SK-N-SH (cell line): ENCODE data around the gene SURF1. TPM values are rescaled to one million over a fixed set of nuclear protein-coding genes. Genes with fewer than 3 reads are reported as not detected.

ENCODE experiments used
- CTCF ChIA-PET: fragments of 300-600, 350-600 bp; formaldehyde crosslinking; extraction: SDS; loops from one replicate; lab custom pipeline; 2021; lab: Yijun Ruan, JAX
- POLR2A ChIA-PET: fragments of 350-600 bp; sonication (Branson Sonifier 250); formaldehyde crosslinking; extraction: SDS; loops from one replicate; lab custom pipeline; 2020; ENCODE audit warnings: antibody characterized with exemption, inconsistent platforms; lab: Yijun Ruan, JAX
- DNase-seq: peaks from one replicate; pipeline ENCODE4 v3.0.0; 2012
- H2AFZ ChIP-seq: fragments of 200-600 bp; sonication (generic); 2 replicates; pipeline ENCODE4 v1.8.1; 2016; ENCODE audit warnings: antibody characterized with exemption, mild to moderate bottlenecking, low read depth
- H3F3A ChIP-seq: fragments of 200-600 bp; sonication (generic); replicated peaks from 2 replicates; pipeline ENCODE3; 2016; ENCODE audit warnings: antibody characterized with exemption, mild to moderate bottlenecking; ENCODE audit not compliant: insufficient read depth
- H3K27ac ChIP-seq, 2 experiments: fragments of 200-500 bp in 1 of 2; fragments of 200-600 bp in 1 of 2; sonication (Bioruptor generic) in 1 of 2; sonication (generic), shearing (Covaris generic) in 1 of 2; 2 replicates each; pipeline versions ENCODE4 v1.5.1 to v1.6.1; 2014 to 2016; ENCODE audit warnings: low read depth in 2 of 2, inconsistent platforms in 1 of 2, low read length in 1 of 2, mild to moderate bottlenecking in 1 of 2, mixed read lengths in 1 of 2
- H3K27me3 ChIP-seq: fragments of 200-600 bp; sonication (generic), shearing (Covaris generic); 2 replicates; pipeline ENCODE4 v1.6.1; 2016; ENCODE audit warnings: mixed run types; ENCODE audit not compliant: insufficient read depth
- H3K36me3 ChIP-seq, 2 experiments: fragments of 200-500 bp in 1 of 2; fragments of 200-600 bp in 1 of 2; sonication (Bioruptor generic) in 1 of 2; sonication (generic) in 1 of 2; replicated peaks in 1 of 2; 2 replicates each; pipeline versions ENCODE3 to v1.5.1; 2014 to 2016; ENCODE audit warnings: low read length in 1 of 2, mild to moderate bottlenecking in 1 of 2; ENCODE audit not compliant: insufficient read depth in 2 of 2, control insufficient read depth in 1 of 2
- H3K4me1 ChIP-seq, 2 experiments: fragments of 200-500 bp in 1 of 2; fragments of 200-600 bp in 1 of 2; sonication (Bioruptor generic) in 1 of 2; sonication (generic), shearing (Covaris generic) in 1 of 2; 2 replicates each; pipeline versions ENCODE4 v1.5.1 to v1.6.1; 2014 to 2016; ENCODE audit warnings: low read depth in 1 of 2, low read length in 1 of 2, mixed run types in 1 of 2; ENCODE audit not compliant: insufficient read depth in 2 of 2, control insufficient read depth in 1 of 2
- H3K4me2 ChIP-seq: fragments of 200-600 bp; sonication (generic), shearing (Covaris generic); 2 replicates; pipeline ENCODE4 v1.6.1; 2017; ENCODE audit warnings: mixed run types
- H3K4me3 ChIP-seq, 2 experiments: fragments of 200-500 bp in 1 of 2; fragments of 200-600 bp in 1 of 2; sonication (Bioruptor generic) in 1 of 2; sonication (generic), shearing (Covaris generic) in 1 of 2; 2 replicates each; pipeline versions ENCODE4 v1.5.1 to v1.8.1; 2014 to 2016; ENCODE audit warnings: low read depth in 2 of 2, inconsistent platforms in 1 of 2, low read length in 1 of 2, mild to moderate bottlenecking in 1 of 2, mixed read lengths in 1 of 2, moderate library complexity in 1 of 2
- H3K79me2 ChIP-seq: fragments of 200-600 bp; sonication (generic); 2 replicates; pipeline ENCODE4 v1.8.1; 2017; ENCODE audit warnings: mild to moderate bottlenecking; ENCODE audit not compliant: insufficient read depth
- H3K9ac ChIP-seq: fragments of 200-600 bp; sonication (generic); 2 replicates; pipeline ENCODE4 v1.6.1; 2017; ENCODE audit warnings: mixed run types
- H3K9me2 ChIP-seq: fragments of 200-600 bp; sonication (generic); 2 replicates; pipeline ENCODE4 v1.6.1; 2017; ENCODE audit warnings: mixed run types
- H3K9me3 ChIP-seq: fragments of 200-600 bp; sonication (generic); 2 replicates; pipeline ENCODE4 v1.6.1; 2017; ENCODE audit warnings: mixed run types, mild to moderate bottlenecking, moderate library complexity
- H4K20me1 ChIP-seq: fragments of 200-600 bp; sonication (generic); 2 replicates; pipeline ENCODE4 v1.6.1; 2017; ENCODE audit warnings: mild to moderate bottlenecking, mixed run types; ENCODE audit not compliant: insufficient read depth
- ELF1 ChIP-seq: IDR thresholded peaks from 2 replicates; pipeline ENCODE4 v1.4.0; 2012
- FOXJ3 ChIP-seq: sonication (generic); formaldehyde crosslinking; IDR thresholded peaks from 2 replicates; pipeline ENCODE4 v1.5.1; 2020; ENCODE audit warnings: mild to moderate bottlenecking, missing genetic modification reagents
- GABPA ChIP-seq: IDR thresholded peaks from 2 replicates; pipeline ENCODE4 v1.4.0; 2012; ENCODE audit warnings: low read depth, mild to moderate bottlenecking
- GATA2 ChIP-seq: sonication (generic); formaldehyde crosslinking; IDR thresholded peaks from 2 replicates; pipeline ENCODE4 v1.5.0; 2020; ENCODE audit warnings: mild to moderate bottlenecking, missing genetic modification reagents
- MXI1 ChIP-seq: IDR thresholded peaks from 2 replicates; pipeline ENCODE4 v1.6.1; 2012; ENCODE audit warnings: mild to moderate bottlenecking, low read depth, low read length, improper control_type of control experiment
- RFX5 ChIP-seq: IDR thresholded peaks from 2 replicates; pipeline ENCODE4 v1.6.1; 2012; ENCODE audit warnings: mild to moderate bottlenecking, improper control_type of control experiment, low read length
- TAF1 ChIP-seq: IDR thresholded peaks from 2 replicates; pipeline ENCODE4 v1.6.1; 2012; ENCODE audit warnings: low read depth, mild to moderate bottlenecking, low read length, moderate library complexity, borderline replicate concordance
- TCF12 ChIP-seq: IDR thresholded peaks from 2 replicates; pipeline ENCODE4 v1.4.0; 2012
- YY1 ChIP-seq: IDR thresholded peaks from 2 replicates; pipeline ENCODE4 v1.4.0; 2012; ENCODE audit warnings: low read depth, mild to moderate bottlenecking
- ZBTB33 ChIP-seq: IDR thresholded peaks from 2 replicates; pipeline ENCODE4 v1.4.0; 2012; ENCODE audit warnings: low read depth, borderline replicate concordance
- WGBS: methylation state at CpG from one replicate; pipeline ENCODE4 v1.1.6; 2017; ENCODE audit warnings: low lambda C conversion rate; 5-methylcytosine and 5-hydroxymethylcytosine counted together
- polyA plus RNA-seq, 3 experiments: library from polyadenylated mRNA; depleted of rRNA; stranded (reverse); fragments of >200 nt; gene quantifications; 2 replicates each; pipeline ENCODE4 v1.2.3, GENCODE V29; 2012
- TF ChIP-seq, protein P1 (sequence below): IDR thresholded peaks from 2 replicates; pipeline ENCODE4 v1.6.1; 2012; ENCODE audit warnings: mild to moderate bottlenecking, low read depth, low read length, moderate library complexity
- TF ChIP-seq, protein P2 (sequence below): fragments of 200-600 bp; sonication (generic); IDR thresholded peaks from 2 replicates; pipeline ENCODE4 v1.6.1; 2017; ENCODE audit warnings: antibody characterized with exemption, mild to moderate bottlenecking, moderate library complexity
- TF ChIP-seq, protein P3 (sequence below): IDR thresholded peaks from 2 replicates; pipeline ENCODE4 v1.4.0; 2012; ENCODE audit warnings: low read depth

SURF1 gene
- polyA plus RNA-seq, 1 of the 3 experiments (the other 2 are of a cell fraction): 103 TPM

DNA sequence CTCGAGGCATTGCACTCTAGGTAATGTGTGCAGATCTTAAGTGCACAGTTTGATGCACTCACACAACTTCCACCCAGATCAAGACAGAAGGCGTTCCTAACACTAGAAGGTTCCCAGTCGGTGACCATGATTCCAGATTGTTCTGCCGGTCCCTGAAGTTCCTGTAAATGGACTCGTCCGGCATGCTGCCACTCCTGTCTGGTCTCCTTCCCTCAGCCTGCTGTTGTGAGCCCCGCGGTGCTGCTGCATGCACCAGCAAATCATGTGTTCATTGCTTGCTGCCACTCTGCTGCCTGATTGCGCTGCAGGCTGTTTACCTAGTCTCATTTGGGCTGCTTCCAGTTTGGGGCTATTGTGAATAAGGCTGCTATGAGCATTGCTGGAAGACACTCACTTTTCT, 31.4 kb upstream of the SURF1 start:
- WGBS: 80% methylated on average over 9 of the region's 9 CpGs
- Histone ChIP-seq H3K36me3 (no peaks in the 10 kb centered on the region), H4K20me1 (no peaks in the 10 kb centered on the region), H3K27me3 (no peaks in the 10 kb centered on the region), H3K9me2 (no peaks in the 10 kb centered on the region), H2AFZ (no peak overlapping the region), H3K4me3 (no peak overlapping the region), H3K4me2 (no peak overlapping the region), H3F3A (no peaks in the 10 kb centered on the region), H3K9me3 (no peaks in the 10 kb centered on the region), H3K79me2 (no peaks in the 10 kb centered on the region), H3K4me1 (no peaks in the 10 kb centered on the region), H3K27ac (no peak overlapping the region), H3K9ac (no peak overlapping the region)
- CTCF ChIA-PET: no interaction called here
- POLR2A ChIA-PET: no interaction called here
- TF ChIP-seq, protein P1, sequence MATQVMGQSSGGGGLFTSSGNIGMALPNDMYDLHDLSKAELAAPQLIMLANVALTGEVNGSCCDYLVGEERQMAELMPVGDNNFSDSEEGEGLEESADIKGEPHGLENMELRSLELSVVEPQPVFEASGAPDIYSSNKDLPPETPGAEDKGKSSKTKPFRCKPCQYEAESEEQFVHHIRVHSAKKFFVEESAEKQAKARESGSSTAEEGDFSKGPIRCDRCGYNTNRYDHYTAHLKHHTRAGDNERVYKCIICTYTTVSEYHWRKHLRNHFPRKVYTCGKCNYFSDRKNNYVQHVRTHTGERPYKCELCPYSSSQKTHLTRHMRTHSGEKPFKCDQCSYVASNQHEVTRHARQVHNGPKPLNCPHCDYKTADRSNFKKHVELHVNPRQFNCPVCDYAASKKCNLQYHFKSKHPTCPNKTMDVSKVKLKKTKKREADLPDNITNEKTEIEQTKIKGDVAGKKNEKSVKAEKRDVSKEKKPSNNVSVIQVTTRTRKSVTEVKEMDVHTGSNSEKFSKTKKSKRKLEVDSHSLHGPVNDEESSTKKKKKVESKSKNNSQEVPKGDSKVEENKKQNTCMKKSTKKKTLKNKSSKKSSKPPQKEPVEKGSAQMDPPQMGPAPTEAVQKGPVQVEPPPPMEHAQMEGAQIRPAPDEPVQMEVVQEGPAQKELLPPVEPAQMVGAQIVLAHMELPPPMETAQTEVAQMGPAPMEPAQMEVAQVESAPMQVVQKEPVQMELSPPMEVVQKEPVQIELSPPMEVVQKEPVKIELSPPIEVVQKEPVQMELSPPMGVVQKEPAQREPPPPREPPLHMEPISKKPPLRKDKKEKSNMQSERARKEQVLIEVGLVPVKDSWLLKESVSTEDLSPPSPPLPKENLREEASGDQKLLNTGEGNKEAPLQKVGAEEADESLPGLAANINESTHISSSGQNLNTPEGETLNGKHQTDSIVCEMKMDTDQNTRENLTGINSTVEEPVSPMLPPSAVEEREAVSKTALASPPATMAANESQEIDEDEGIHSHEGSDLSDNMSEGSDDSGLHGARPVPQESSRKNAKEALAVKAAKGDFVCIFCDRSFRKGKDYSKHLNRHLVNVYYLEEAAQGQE: no peak
- TF ChIP-seq, protein P2, sequence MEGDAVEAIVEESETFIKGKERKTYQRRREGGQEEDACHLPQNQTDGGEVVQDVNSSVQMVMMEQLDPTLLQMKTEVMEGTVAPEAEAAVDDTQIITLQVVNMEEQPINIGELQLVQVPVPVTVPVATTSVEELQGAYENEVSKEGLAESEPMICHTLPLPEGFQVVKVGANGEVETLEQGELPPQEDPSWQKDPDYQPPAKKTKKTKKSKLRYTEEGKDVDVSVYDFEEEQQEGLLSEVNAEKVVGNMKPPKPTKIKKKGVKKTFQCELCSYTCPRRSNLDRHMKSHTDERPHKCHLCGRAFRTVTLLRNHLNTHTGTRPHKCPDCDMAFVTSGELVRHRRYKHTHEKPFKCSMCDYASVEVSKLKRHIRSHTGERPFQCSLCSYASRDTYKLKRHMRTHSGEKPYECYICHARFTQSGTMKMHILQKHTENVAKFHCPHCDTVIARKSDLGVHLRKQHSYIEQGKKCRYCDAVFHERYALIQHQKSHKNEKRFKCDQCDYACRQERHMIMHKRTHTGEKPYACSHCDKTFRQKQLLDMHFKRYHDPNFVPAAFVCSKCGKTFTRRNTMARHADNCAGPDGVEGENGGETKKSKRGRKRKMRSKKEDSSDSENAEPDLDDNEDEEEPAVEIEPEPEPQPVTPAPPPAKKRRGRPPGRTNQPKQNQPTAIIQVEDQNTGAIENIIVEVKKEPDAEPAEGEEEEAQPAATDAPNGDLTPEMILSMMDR: no peak
- TF ChIP-seq MXI1: no peak
- no peak for TF ChIP-seq TAF1
- TF ChIP-seq YY1: no peak
- no peak for TF ChIP-seq TCF12
- TF ChIP-seq, protein P3, sequence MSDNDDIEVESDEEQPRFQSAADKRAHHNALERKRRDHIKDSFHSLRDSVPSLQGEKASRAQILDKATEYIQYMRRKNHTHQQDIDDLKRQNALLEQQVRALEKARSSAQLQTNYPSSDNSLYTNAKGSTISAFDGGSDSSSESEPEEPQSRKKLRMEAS: no peak
- no peak for TF ChIP-seq ELF1
- no peak for TF ChIP-seq RFX5
- TF ChIP-seq GATA2: no peak
- no peak for TF ChIP-seq ZBTB33
- no peak for TF ChIP-seq GABPA
- TF ChIP-seq FOXJ3 (CRISPR knock-in tag): no peak
- no peak for DNase-seq
